Hematopoietic multipotent progenitor cell treated with erythropoietin and hydrocortisone succinate and interleukin-3 and kit ligand, for 4 days (in vitro differentiated cells): ENCODE results near the gene MTMR6.
"Not testable (repeated sequence)": the region's sequence is repeated elsewhere in the genome, so short reads cannot be mapped to it uniquely, and the experiment has no call there.

Experiments
- DNase-seq: peaks from one replicate; pipeline ENCODE4 v3.0.0-alpha.2; 2015

The MTMR6 gene

DNA sequence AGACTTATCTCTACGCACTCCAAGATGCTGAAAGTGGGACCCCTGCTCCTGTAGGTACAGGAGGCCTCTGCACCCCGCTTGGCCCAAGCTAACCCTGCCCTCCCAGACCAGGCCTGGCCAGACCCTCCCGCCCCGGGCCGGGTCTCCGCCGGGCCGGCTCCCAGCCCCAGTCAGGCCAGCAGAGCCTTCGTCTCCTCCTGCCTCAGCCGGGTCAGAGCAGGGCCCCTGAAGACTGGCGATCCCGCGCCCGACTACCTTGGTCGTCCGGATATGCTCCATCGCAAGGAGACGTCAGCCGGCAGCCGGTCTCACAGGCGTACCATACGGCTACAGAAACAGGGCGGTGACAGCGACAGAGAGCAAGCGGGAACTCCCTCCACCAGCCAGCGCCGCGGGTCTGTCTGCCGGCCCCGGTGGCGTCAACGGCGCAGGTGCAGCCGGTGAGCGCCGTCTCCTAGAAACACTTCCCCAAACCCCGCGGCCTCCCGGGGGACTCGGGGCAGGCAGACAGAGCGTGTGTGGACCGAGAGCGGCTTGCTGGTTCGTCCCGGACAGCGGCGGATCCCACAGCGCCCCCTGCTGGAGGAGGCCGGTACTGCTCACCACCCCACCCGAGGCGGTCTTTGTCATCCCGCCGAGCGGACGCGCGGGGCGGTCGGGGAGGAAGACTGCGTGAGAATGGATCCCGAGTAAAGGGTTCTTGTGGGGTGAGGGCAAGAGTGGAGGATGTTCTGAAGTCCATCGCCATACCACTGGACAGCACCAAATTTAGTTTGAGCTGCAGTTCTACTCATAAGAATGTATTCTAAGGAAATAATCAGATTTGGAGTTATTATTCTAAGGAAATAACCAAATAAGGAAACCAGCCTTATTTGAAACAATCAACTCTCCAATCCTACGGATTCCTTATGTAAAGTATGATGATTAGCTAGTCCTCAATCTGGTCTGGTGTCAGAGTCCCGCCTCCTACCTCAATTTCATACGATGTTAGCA lies at the start of gene MTMR6:
TSS of gene MTMR6 (minus strand) at position 520 of the 993 bp plus-strand sequence. CDS start at position 279, 241 bp downstream.
- peak; percentile 94 for DNase-seq

DNA sequence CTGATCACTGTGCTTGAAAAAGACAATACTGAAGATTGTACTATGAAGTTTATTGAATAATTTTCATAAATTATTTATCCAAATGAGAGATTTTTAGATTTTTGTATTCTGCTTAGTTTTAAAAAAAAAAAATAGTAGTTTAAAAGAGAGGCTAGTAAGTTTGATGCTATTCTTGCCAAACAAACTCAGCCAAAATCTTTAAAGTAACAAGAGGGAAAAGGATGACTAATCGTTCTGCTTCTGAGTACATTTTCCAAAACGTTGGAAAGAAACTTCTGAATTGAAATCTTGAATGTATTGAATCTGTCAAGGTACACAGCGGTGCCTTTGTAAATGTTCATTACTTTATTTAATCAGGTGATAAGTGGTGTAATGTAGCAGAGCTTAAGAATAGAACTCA lies 48.6 kb upstream of the MTMR6 start:
- DNase-seq = no peak

DNA sequence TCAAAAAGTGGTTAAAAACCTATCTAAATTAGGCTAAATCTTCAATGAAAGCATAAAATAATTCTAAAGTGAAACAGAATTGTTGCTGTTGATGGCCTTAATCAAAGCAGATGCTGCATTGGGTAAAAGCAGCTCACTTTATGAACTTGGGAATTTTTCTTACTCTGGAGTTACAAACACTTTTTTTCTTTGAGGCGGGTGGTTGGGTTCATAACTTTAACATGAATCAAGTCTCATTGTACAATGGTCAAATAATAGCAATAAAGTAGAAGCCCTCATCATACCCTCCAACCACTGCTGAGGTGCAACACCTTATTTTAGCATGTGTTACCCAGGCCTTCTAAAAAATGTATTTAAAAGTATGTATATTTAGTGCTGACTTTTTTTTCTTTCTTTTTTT lies 43.3 kb upstream of the MTMR6 start:
- DNase-seq = no peak

DNA sequence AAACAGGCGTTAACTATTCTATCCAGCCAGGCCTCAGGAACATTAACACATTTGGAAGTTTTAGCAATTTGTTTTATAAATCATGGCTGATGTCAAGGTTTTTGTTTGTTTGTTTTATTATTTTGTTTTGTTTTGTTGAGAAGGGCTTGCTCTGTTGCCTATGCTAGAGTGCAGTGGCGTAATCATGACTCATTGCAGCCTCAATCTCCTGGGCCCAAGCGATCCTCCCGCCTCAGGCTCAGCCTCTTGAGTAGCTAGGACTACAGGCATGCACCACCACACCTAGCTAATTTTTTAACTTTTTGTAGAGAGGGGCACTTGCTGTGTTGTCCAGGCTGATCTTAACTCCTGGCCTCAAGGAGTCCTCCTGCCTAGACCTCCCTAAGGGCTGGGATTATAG lies 42.4 kb upstream of the MTMR6 start:
- DNase-seq = no peak

DNA sequence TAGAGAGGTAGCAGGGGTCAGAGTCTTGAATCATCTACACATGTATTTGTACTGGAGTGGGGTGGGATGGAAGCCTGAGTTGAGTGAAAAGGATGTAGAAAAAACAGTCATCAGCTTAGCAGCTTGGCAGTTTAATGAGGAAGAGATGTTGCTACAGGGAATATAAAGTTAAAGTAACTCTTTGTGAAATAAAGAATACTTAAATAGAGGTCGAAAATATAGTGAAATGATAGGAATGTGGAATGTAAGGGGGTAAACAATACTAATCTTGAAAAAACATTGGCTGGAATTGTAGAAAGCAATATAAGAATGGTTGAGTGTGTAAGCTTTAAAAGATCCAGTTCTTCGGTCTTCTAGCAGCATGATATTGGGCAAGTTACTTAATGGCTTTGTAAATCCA lies 36.8 kb upstream of the MTMR6 start:
- no peak for DNase-seq

DNA sequence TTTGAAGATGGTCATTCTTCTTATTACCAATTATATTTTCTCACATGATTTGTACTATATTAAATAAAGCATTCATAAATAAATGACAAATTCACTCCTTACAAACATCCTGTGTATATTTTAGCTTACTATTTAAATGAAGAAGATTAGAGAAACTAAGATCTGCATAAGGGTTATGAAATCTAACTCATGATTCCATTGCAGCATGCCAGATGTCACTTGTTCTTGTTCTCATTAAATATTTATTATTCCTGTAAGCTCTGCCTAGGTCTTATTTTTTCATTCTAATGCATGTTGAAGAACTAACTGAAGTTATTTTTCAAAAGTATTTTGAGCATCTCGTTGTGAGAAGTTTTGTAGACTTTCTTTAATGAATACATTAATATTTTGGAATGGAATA lies 32.5 kb upstream of the MTMR6 start:
- no peak for DNase-seq

DNA sequence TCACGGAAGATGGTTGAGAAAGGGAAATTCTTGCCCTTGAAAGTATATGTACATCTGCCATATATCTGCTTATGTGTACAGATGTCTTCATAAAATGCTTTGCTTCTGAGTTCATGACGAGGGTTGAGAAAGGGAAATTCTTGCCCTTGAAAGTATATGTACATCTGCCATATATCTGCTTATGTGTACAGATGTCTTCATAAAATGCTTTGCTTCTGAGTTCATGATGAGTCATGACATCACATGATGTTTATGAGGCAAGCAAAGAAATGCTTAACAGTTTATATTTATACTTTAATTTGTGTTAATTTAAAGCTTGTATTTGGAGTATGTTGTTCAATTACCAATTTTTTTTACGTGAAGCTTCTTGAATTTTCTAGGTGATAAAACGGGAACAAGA lies 31.7 kb upstream of the MTMR6 start:
- not testable (repeated sequence) for DNase-seq

DNA sequence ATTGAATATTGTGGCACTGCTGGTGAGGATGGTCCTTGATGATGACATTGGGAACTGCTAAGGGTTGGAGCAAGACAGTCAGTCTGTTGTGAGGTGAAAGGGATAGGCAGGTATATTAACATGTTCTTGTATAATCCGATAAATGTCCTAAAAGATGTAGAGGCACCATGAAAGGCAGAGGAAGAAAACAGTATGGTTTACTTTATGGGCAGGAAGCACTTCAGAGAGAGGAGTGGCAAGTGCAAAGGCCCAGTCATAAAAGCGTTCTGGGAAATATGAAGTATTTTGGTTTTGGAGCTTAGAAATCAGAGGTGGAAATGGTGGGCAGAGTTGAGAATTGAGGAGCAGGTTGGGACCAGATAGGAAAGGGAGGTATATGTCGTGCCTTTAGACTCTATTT lies 23.6 kb upstream of the MTMR6 start:
- no peak for DNase-seq

DNA sequence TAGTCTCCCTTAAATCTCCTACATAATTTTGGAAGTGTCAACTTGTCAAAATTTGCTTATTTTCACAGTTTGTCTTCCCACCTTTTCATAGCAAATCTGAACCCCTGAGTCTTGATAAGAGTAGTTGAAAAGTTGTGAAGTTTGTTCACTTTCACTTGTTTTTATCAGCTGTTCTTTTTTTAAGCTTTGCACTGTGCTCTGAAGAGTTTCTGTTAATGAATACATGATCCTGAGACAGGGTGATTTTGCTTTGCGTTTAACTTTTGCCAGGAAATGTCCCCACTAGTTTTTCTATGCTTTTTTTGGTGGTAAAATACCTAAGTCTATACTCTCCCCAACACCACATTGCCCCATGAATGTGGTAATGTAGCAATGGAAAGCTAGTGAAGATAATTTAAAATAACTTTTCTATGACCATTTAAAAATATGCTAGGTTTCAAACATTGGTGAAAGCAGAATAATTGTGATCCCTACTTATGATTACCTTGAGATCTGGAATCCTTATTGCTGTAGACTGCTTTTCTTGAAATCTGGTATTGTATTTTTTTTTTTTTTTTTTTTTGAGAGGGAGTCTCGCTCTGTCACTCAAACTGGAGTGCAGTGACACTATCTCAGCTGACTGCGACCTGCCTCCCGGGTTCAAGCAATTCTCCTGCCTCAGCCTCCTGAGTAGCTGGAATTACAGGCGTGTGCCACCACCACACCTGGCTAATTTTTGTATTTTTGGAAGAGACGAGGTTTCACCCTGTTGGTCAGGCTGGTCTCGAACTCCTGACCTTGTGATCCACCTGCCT lies 19.6 kb upstream of the MTMR6 start:
- DNase-seq = no peak

DNA sequence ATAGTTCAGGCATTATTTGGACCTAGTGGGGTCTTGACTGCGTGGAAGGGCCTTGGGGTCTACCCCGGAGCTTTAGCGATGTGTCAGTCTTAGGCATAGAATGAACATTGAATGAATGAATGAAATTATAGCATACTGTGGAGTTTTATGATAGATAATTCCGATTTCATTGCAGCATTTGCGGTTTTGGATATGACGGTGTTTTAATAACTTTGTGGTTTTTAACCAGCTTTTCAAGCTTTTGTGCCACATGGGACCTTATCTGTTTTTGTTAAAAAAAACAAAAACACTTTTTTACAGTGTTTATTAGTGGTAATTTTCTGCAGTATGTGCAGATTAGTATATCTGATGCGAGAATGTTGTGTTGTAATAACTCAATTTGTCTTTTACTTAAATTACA lies 14.8 kb upstream of the MTMR6 start:
- no peak for DNase-seq

DNA sequence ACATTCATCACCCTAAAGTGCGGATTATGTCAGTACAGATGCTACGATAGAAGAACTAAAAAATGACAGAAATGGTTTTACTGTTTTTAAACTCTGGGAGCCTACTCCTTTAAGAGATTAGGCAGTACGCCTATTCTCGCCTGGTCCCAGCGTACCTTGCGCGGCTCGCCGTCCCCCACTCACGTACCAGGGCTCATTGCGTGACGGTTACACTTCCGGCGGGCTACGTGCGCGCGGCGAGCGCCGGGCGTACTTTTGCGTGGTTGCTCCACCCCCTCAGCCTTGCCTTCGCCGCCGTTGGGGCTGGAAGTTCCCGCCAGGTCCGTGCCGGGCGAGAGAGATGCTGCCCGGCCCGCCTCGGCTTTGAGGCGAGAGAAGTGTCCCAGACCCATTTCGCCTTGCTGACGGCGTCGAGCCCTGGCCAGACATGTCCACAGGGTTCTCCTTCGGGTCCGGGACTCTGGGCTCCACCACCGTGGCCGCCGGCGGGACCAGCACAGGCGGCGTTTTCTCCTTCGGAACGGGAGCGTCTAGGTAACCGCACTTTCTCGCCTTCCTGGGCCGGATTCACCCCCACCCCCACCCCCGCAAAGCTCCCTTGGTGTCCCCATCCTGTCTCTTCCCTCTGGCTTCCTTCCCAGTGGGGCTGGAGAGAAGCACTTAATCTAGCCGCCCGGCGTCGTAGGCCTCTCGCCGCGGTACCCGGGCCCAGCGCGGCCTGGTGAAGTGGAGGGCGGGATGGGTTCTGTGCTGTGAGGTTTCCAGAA lies 14.2 kb upstream of the MTMR6 start, which contains the start of gene NUP58:
TSS of gene NUP58 (plus strand) at position 279 of the 767 bp plus-strand sequence. CDS start at position 428, 149 bp downstream.
- DNase-seq = peak; percentile 98

DNA sequence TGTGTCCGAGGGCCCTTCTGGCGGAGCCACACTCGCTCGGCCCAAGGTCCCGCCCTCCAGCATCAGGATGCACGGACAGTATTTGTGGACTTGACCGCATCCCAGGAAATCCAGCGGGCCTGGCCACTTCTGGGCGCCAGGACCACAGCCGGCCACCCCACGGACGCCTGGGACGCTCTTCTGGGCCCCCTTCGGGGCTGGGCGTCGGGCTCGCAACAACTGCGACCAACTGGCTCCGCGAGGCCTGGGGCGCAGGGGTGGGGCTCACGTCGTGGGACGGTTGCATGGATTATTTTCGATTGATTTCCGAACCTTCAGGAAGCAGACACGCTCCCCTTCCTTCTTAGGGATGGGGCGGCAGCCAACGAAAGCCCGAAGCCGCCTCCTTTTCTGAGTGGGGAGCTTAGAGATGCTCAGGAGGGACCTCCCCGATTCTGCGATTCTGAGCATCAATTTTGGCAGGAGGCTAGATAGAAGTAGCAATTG lies 13.6 kb upstream of the MTMR6 start:
- no peak for DNase-seq

DNA sequence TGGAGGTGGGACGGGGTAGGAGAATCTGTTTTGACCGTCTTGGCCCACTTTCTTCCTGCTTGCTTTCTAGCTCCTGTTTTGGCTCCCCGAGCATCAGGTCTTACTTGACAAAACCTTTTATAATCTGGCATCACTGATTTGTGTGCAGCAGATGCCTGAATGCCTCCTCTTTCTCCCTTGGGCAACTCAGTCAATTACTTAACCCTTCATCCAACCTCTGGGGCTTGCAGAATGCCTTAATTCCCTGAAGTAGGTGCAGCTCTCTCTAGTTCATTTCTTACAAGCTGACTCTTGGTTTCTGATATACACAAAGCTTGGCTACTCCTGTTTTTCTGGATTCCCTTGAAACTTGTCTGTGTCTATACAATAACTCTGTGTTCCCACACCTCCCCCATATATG lies 8.4 kb upstream of the MTMR6 start:
- DNase-seq = no peak

DNA sequence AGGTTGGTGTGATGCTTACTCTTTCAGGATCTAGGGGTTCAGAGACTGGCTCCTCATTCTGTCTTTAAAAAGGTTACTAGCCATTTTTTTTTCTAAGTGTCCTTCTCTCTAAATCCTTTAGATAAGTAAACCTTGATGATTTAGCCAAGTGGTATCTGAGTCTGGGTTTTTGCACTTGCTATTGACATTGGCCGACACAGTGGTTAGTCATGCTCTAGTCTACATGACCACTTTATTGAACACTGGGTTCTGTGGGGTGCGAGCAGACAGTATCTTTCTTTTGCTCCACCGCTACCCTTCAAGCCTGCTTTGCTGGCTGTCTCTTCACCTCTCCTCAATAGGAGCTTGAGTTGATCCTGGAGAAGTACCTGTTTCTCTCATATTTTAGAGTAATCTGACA lies 7.9 kb upstream of the MTMR6 start:
- no peak for DNase-seq

DNA sequence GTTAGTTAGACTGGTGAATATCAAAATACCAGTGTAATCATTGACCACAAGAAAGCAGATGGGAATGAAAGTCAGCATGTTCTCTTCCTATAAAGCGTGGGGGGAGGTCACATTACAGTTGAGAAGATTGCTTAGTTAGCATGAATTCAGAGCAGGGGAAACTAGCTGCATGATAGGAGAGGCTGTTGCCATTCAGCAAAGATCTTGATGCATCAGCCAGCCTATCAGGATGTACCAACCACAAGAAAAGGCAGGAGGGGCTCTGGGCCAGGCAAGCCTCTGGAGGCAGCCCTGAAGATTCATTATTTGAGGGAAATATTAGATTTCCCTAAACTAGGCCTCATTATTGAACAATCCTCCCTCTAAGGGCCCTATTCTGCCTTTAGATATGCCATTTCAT lies 5.0 kb upstream of the MTMR6 start:
- DNase-seq = peak; percentile 90

DNA sequence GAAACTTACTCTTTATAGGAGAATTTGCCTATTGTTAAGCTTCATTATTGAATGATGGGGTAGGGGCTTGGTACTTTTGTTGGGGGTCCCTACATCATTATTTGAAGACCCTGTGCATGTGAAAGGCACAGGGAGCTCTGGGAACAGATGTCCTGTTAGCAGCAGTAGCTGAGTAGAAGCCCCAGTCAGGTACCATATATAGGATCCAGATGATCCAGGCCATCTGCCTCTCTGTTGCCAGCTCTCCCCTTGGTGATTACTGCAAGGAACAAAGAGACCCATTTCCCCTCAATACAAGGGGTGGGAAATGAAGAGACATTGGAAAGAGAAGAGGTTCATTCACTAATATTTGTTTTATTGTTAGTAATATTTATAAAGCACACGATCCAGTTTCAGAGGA lies 4.4 kb upstream of the MTMR6 start:
- no peak for DNase-seq

DNA sequence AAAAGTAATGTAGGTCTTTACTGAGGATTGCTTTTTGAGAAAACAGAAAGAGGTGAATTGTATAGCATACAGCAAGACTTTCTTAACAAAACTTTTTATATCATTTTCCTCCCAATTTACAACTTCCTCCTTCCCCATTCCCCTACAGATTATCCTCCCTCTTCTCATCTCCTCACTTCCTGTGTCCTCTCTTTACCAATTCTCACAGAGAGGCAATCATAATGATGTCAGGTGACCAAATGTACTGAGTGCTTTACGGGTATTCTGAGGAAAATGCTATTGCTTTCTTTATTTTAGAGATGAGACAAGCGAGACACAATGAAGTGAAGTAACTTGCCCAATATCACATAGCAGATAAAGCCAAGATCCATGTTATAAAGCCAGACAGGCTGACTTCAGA lies 1.7 kb upstream of the MTMR6 start:
- peak; percentile 12 for DNase-seq

DNA sequence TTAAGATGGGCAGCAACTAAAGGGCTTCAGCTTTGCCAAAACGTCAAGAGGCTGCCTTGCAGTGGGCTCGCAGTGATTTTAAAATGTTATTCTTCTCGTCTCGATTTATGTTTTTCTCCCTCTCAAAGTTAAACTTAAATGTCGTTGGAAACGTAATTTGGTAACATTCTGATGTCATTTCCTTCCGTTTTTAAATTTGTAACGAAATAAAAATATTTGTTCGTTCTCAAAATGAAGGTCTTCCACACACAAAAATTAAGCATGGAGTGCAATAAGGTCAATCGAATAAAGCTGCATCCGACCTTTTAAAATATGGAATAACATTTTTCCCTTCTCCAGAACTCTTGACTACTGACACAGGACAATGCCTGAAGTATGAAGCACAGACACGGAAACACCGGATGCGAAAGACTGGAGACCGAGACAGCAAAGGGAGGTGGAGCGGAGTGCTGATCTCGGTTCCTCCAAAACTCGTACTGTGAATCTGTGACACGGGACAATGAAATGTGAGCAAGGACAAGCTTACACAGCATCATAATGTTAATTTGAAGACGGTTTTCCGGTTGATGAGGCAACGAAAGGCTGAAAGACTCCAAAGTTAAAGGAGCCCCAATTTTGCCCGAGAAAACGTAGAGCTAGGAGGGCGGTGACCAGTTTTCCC lies 850 bp downstream of the MTMR6 start:
- DNase-seq = peak; percentile 58

DNA sequence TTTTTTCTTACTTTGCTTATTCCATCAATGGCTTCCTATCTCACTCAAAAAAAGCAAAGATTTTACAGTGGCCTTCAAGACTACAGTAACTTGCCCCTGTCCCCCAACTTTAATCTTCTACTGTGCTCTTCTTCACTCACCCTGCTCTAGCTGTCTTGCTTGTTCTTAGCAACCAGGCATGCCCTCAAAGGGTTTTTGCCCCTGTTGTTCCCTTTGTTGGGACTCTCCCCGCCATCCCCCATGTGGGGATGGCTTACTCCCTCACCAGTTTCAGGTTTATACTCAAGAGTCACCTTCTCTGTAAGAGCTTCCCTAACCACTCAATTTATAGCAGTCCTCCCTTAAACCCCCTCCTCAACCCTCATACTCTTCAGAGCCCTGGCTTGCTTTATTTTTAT lies 5.4 kb downstream of the MTMR6 start:
- DNase-seq = no peak

DNA sequence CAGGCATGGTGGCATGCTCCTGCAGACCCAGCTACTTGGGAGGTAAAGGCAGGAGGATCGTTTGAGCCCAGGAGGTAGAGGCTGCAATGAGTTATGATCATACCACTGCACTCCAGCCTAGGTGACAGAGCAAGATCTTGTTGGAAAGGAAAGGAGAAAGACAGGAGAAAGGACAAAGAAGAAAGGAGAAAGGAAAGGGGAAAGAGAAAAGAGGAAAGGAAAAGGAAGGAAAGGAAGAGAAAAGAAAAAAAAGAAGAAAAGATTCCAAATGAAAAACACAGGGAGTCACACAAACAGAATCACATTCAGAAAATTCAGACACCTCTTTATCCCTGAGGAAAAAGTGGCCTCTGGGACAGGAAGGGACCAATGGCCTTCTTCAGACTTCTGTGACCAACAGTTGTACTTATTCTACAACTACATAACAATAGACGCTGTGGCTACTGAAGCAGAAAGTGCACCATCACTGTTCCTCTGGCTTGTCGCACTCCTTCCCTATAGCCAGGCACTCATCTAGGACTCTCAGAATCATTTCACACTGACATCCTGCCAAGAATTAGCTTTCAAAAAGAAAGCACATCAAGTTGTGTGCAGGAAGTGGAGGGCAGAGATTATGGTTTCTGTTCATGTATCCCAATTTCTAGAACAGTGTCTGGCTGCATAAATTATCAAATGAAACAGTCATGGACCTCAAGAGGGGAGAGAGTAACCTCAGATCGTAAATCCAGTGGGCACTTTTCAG lies 5.9 kb downstream of the MTMR6 start:
- peak; percentile 68 for DNase-seq

DNA sequence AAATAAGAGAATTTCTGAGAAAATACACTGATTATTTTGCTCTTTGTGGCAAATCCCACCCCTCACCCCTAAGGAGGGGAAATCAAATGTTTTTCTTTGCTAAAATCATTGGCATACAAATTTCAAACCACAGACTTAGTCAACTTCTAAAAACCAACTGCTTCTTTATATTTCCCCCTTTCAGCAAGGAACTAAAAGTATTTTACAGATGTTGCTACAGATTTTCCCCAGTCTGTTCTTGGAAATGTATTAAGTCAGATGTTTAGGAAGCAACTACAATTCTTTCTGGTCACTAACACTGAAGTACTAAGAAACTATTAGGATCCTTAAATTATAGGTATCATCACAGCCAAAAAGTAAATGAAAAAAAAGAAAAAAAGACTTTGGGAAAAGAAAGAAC lies 6.9 kb downstream of the MTMR6 start:
- no peak for DNase-seq

DNA sequence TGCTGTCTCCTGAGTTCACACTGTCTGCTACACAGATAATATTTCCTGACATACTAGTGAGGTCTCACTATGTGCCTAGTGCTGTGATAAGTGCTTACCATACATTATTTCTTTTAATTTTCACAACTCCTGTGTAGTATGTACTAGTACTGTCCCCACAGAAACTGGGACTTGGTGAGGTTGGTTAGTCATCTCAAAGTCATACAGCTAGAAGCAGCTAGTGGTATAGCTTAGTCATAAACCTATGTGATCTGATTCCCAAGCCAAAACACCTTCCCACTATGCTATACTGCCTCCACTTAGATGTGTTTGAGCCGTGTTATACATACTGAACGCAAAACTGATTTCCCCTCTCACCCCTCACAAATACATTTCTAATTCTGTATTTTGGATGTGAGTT lies 10.5 kb downstream of the MTMR6 start:
- no peak for DNase-seq
